H54 (cell line): ENCODE measurements around the gene ASB16.
"Not testable (repeated sequence)": the region's sequence is repeated elsewhere in the genome, so short reads cannot be mapped to it uniquely, and the experiment has no call there.

Experiments used
- DNase-seq: peaks from one replicate; pipeline ENCODE4 v3.0.0; 2011; ENCODE audit warnings: low spot score, mixed read lengths; ENCODE audit not compliant: insufficient read length
- FAIRE-seq: peaks from 3 replicates; lab custom pipeline; 2011; peaks lifted over from hg19 to GRCh38; lab: Jason Lieb, UNC
- POLR2A ChIP-seq: IDR thresholded peaks from 2 replicates; pipeline ENCODE4 v1.6.1; 2011; ENCODE audit warnings: low read depth, mild to moderate bottlenecking, low read length

The ASB16 gene

GRCh38 chr17:44134752-44135568 lies 35.5 kb upstream of the ASB16 start:
- FAIRE-seq (no peak), DNase-seq (no peak)
- no peak for TF ChIP-seq POLR2A

- DNase-seq (peak; percentile 97), FAIRE-seq (peak; percentile 69)
- no peak for TF ChIP-seq POLR2A
Measured at GRCh38 chr17:44137891-44138709, 32.4 kb upstream of the ASB16 start.

- DNase-seq, FAIRE-seq: not testable (repeated sequence)
Measured at GRCh38 chr17:44143921-44144320, 26.6 kb upstream of the ASB16 start.

GRCh38 chr17:44144966-44145739 lies 25.4 kb upstream of the ASB16 start:
- DNase-seq, result no peak
- no peak for FAIRE-seq
- no peak for TF ChIP-seq POLR2A

- no peak for TF ChIP-seq POLR2A
- FAIRE-seq (no peak), DNase-seq (no peak)
Measured at GRCh38 chr17:44146375-44147346, 23.8 kb upstream of the ASB16 start.

- FAIRE-seq (no peak), DNase-seq (no peak)
- TF ChIP-seq POLR2A, result no peak
Measured at GRCh38 chr17:44147812-44148211, 22.7 kb upstream of the ASB16 start.

- DNase-seq, FAIRE-seq: not testable (repeated sequence)
Measured at GRCh38 chr17:44149066-44149465, 21.4 kb upstream of the ASB16 start.

GRCh38 chr17:44149750-44150329 lies 20.7 kb upstream of the ASB16 start:
- DNase-seq (no peak), FAIRE-seq (no peak)
- TF ChIP-seq POLR2A, result no peak

GRCh38 chr17:44152875-44153274 lies 17.6 kb upstream of the ASB16 start:
- DNase-seq (no peak), FAIRE-seq (no peak)
- TF ChIP-seq POLR2A, result no peak

GRCh38 chr17:44155488-44155887 lies 15.0 kb upstream of the ASB16 start:
- TF ChIP-seq POLR2A, result no peak
- no peak for DNase-seq
- FAIRE-seq, result no peak

GRCh38 chr17:44159519-44160210 lies 10.8 kb upstream of the ASB16 start:
- FAIRE-seq (no peak), DNase-seq (no peak)
- TF ChIP-seq POLR2A, result no peak

GRCh38 chr17:44164476-44164875 lies 6.0 kb upstream of the ASB16 start:
- DNase-seq, result no peak
- no peak for FAIRE-seq
- no peak for TF ChIP-seq POLR2A
